Amniotic stem cell (primary cell): Measurements from ENCODE around the gene FER1L5.

ENCODE experiments used
- DNase-seq: peaks from one replicate; lab custom pipeline; 2025; lab: John Stamatoyannopoulos, UW

Gene FER1L5

DNA sequence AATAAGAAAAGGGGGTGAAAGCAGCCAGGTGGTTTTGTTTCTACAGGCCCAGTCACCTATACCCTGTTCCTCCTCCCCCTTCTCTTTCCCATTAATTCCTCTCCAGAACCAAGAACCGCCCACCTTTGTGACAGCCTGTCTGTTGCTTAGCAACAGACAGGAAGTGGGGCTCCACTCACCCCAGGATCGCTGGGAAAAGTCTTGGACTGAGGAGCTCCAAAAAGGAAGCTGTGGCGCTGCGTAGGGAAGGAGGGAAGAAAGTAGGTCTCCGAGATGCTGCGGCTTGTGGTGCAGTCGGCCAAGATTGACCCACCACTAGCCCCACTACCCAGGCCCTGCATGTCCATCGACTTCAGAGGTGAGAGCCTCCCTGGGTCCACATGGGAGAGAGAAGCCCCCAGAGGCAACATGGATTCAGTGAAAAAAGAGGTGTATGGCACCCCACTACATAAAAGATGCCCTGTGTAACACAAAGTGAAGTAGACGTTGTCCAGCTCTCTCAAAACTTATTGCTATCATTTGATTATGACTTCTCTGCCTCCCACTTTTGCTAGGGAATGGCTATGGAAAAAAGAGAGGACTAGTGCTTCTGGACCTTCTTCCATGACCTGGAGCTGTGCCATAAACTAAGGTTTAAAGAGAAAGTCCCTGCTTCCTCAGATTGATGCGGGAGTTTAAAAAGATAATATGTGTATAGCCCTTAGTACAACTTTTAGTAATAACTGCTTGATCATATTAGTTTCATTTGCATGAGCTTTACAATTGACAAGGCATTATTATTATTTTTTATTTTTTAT, at the start of gene FER1L5:
Gene FER1L5, plus strand, starts transcription at position 201 of the 797 bp plus-strand sequence. Its CDS starts 73 bp downstream, at position 274.
- no peak for DNase-seq

GRCh38 chr2:96594282-96594681, 48.3 kb upstream of the FER1L5 start:
- DNase-seq: no peak

DNA sequence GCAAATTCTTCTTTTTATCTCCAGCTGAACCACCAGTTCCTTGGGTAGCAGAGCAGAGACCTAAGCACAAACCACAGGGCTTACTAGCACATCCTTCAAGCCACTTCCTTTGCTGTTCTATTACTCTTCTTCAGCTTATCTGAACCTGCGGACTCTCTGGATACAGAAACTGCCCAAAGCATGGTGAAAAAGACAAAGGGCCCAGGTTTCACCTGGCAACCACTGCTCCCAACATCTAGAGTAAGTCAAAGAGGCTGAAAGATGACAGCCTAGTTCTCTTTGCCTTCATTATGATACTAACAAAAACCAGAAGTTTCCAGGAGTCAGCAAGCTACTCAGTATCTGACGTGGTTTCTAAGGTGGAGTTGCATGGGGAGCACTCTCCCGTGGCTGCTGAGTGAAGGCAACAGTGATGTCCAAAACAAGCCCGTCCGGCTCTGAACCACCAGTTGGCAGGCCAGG, 47.8 kb upstream of the FER1L5 start:
- DNase-seq: no peak

DNA sequence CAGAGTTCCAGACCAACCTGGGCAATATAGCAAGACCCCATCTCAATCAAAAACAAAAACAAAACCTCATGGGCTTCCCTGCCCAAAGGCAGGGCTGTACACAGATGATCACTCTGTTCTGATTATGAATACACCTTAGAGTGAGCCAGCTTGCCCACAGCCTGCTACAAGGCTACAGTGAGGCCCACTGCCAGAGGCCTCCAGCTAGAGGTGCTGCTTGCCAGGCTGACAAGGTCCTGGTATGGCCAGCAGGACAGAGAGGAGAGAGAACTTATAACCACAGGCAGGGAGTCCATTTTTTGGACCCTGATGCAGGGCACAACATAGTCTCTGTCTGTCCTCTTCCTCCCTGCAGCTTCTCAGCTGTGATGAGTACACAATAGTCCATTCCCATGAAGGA, 46.0 kb upstream of the FER1L5 start:
- no peak for DNase-seq

GRCh38 chr2:96599941-96600340, 42.6 kb upstream of the FER1L5 start:
- DNase-seq: no peak

DNA sequence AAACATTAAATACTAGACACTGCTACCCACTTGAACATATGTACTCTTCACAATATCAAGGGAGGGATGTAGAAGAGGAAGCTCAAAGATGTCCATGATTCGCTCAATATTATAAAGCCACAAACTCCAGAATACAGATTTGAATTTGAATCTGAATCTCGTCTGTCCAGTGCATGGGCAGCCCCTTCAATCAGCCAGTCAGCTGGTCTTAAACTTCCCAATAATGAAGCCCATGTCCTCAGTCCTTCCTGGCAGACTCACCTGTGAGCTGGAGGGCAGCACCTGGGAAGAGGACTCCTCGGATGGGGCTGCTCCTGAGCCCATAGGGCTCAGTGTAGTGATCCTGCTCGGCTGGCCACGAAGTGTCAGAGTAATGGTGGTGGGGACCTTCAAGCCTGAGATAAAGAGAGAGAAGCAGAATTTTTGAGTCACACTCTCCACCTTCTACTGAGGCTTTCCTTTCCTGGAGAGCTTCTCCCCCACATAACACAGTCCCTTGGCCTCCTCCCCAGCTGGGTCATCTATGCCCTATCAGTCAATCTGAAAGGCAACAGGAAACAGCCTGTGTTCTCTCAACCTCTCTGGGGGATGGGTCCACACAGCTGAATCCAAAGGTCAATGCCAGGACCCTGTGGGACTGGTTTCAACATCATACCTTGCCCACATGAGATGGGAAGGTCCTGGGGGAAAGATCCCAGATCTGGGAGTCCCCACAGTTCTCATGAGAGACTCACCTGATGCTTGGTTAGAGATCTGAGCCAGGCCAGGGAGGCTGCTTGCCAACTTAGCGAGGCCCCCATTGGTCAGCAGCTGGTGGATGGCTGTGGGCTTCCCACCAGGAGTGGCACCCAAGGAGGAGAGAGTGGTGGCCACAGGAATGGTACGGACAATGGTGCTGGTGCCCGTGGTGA, 40.9 kb upstream of the FER1L5 start:
- DNase-seq: no peak

- DNase-seq: no peak
Measured at GRCh38 chr2:96602330-96602823, 40.2 kb upstream of the FER1L5 start.

DNA sequence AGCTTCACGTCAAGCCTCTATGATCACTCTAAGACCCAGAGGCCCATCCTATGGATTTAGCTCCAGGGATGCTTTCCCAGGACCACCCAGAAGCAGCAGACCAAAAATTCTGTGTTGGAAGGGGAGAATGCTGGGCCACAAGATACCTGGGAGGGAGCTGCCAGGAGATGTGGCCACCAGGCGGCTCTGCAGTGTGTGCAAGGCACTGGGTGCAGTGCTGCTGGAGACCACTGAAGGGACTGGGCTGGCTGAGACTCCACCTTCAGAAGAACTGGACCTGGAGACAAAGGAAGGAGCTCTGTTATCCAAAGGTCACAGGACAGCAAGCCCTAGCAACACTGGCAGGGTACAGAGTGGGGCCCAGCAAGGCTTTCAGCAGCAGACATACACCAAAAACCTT, 38.5 kb upstream of the FER1L5 start:
- no peak for DNase-seq

GRCh38 chr2:96608469-96609455, 33.8 kb upstream of the FER1L5 start:
- no peak for DNase-seq

DNA sequence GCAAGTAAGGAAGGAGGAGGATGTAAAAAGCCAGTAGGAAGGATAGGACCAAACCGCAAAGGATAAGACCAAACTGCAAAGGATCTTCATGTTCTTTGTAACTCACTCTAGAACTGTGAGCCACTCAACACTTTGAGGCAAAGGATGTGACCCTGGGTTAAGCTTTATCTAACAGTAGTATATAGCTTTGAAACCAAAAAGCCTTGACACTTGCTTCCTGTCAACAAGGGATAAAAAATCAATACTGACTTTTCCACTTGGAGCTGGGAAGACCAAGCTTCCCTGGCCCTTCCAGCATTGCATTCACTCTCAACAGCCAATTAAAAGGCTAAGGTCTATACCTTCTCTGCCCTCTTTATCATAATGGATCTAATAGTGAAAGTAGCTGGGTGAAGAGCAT, 26.4 kb upstream of the FER1L5 start:
- no peak for DNase-seq

GRCh38 chr2:96616535-96616934, 26.0 kb upstream of the FER1L5 start:
- DNase-seq: no peak

DNA sequence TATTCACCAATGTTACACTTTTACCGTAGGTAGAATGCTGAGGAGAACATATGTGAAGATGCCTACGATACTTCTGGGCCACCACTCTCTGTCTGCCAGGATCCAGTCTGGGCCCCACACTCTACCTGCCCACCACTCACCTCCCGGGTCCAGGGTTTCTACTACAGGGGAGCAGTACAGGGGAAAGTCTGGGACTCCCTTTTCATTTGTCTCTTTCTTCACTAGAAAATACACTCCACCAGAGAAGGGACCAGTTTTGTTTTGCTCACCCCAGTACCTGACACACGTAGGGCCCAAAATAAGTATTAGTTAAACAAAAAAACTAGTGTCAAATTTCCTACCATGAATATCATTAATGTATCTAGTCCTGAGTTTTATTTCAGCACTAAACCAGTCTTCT, 25.6 kb upstream of the FER1L5 start:
- DNase-seq: no peak

DNA sequence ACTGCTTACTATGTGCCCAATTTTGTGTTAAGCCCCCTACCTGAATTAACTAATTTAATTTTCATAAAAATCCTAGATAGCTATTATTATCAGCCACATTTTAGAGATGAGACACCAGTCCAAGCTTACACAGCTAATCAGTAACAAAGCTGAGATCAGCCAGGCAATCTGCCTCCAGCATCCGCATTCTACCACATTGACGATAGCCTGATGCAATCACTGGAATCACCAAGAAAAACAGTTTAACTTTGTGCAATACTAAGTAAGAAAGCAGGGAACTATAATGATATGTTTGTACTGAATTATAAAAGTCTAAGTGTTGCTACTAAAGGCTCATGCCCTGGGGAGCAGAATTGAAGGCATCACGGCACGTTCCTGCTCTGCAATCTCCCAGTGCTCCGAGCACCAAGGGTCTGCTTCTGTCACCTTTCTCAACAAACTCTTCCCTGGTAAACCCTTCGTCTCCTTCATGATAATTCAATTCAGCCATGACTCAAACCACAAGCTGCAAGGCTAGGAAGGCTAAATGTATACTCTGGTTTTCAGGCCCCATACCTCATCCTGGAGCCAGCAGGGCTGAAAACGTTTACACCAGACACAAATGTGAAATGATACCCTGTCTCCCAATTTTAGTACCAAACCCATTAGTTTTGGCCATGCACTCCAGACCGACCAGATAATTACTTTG, 23.8 kb upstream of the FER1L5 start:
- DNase-seq: no peak

- no peak for DNase-seq
Measured at GRCh38 chr2:96622544-96622943, 20.0 kb upstream of the FER1L5 start.

- DNase-seq: no peak
Measured at GRCh38 chr2:96623116-96623515, 19.4 kb upstream of the FER1L5 start.

DNA sequence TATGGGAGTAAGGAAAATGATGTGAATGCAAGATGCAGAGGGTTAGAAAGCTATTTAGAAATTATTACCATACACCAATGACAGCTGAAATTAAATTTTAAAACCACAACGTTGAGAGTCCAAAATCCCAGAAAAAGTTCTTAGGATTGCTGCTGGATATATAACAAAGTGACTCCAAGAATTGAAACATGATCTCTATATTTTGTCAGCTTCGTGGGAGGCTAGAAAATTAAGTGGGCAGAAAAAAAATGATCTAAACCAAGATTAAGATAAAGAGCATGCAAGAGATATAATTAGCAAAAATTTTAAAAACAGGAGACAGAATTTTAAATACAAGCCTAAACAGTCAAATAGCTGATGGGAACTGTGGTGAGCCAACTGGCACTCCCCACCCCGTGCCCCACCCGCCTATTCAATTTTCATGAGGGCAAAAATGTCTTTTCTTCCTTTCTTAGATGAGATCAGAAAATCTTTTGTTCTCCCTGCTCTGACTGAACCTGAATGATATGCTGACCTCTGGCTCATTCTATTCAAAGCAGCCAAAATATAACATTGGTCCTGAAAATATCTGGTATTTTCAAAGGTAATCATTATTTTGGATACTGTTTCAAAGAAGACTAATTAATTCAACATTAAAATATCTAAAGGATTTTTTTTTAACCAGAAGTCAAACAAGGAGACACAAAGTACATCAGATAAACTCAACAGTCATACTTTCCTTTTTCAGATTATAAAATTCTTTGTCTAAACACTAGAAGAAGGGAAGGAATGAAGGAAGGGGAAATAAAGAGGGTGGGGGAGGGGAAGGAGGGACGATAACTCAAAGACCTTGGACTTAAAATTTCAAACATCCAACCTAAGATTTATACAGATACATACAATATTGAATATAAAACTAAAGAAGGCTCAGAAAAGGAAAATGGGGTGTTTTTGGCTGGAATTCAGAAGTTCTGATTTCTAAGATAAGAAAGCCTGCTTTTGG, 16.7 kb upstream of the FER1L5 start:
- DNase-seq: no peak

- DNase-seq: no peak
Measured at GRCh38 chr2:96626553-96626942, 16.0 kb upstream of the FER1L5 start.

DNA sequence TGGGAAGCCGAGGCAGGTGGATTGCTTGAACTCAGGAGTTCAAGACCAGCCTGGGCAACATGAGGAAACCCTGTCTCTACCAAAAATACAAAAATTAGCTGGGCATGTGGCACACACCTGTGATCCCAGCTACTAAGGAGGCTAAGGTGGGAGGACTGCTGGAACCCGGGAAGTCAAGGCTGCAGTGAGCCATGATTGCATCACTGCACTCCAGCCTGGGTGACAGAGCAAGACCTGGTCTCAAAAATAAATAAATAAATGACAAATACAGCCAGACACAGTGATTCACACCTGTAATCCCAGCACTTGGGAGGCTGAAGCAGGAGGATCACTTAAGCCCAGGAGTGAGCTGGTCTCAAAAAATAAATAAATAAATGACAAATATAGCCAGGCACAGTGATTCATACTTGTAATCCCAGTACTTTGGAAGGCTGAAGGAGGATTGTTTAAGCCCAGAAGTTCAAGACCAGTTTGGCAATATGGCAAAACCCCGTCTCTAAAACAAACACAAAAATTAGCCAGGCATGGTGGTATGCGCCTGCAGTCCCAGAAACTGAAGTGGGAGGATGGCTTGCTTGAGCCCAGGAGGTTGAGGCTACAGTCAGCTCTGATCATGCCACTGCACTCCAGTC, 10.6 kb upstream of the FER1L5 start:
- no peak for DNase-seq

DNA sequence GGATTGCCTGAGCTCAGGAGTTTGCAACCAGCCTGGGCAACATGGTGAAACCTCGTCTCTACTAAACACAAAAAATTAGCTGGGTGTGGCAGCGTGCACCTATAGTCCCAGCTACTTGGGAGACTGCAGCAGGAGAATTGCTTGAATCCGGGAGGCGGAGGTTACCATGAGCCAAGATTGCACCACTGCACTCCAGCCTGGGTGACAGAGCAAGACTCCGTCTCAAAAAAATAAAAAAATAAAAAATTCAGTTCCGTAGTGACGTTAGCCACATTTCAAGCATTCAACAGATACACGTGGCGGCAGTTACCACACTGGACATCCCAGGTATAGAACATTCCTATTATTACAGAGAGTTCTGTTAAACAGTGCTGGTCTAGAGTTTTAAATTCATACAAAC, 8.9 kb upstream of the FER1L5 start:
- DNase-seq: no peak
